ENCODE measurements around the gene SARS1. TPM values are rescaled to one million over a fixed set of nuclear protein-coding genes. Genes with fewer than 3 reads are reported as not detected.
A peak's percentile ranks its signal among the peaks of the same experiment; 100 is the strongest.
"Not testable (repeated sequence)": the region's sequence is repeated elsewhere in the genome, so short reads cannot be mapped to it uniquely, and the experiment has no call there.

SARS1 gene
- polyA plus RNA-seq, 3 donors: 117 to 144 (median 143) TPM

GRCh38 chr1:109272021-109272799 lies 58.5 kb downstream of the SARS1 start:
- DNase-seq: no peak

GRCh38 chr1:109272831-109273547 lies 59.3 kb downstream of the SARS1 start:
- no peak for DNase-seq

GRCh38 chr1:109273570-109274288 lies 60.0 kb downstream of the SARS1 start:
- no peak for DNase-seq

GRCh38 chr1:109274533-109275476 lies 61.1 kb downstream of the SARS1 start:
- DNase-seq: peak; percentile 75

GRCh38 chr1:109275706-109276345 lies 62.1 kb downstream of the SARS1 start:
- no peak for DNase-seq

GRCh38 chr1:109277434-109278204 lies 63.9 kb downstream of the SARS1 start:
- DNase-seq: no peak

- no peak for DNase-seq
Measured at GRCh38 chr1:109279615-109280278, 66.0 kb downstream of the SARS1 start.

- no peak for DNase-seq
Measured at GRCh38 chr1:109280862-109281261, 67.1 kb downstream of the SARS1 start.

- DNase-seq: no peak
Measured at GRCh38 chr1:109281680-109282496, 68.2 kb downstream of the SARS1 start.

- no peak for DNase-seq
Measured at GRCh38 chr1:109282497-109282951, 68.8 kb downstream of the SARS1 start.

- peak; percentile 96 for DNase-seq
Measured at GRCh38 chr1:109282952-109283747, 69.4 kb downstream of the SARS1 start, which contains the start of gene PSRC1. Gene PSRC1 (minus strand): TSS chr1:109283145.

- DNase-seq: no peak
Measured at GRCh38 chr1:109283748-109284600, 70.3 kb downstream of the SARS1 start.

- not testable (repeated sequence) for DNase-seq
Measured at GRCh38 chr1:109286762-109287161, 73.0 kb downstream of the SARS1 start.
